A549 (cell line): ENCODE results near the gene HEATR5B. TPM values are rescaled to one million over a fixed set of nuclear protein-coding genes. Genes with fewer than 3 reads are reported as not detected.
A peak's percentile ranks its signal among the peaks of the same experiment; 100 is the strongest.
"Not testable (repeated sequence)": the region's sequence is repeated elsewhere in the genome, so short reads cannot be mapped to it uniquely, and the experiment has no call there.

Experiments used
- ATAC-seq, 2 experiments: fragments of 200-7000 bp in 1 of 2; fragments of >200 bp in 1 of 2; cut with Nextera tagmentation in 1 of 2; cut with Tn5 transposase in 1 of 2; 3 replicates each; pipeline versions ENCODE4 v1.8.0 to v1.9.1; 2018 to 2020; ENCODE audit warnings: mild to moderate bottlenecking in 1 of 2, moderate library complexity in 1 of 2
- CTCF ChIA-PET: fragments of 300-600 bp; sonication (Branson Sonifier 250); formaldehyde crosslinking; extraction: SDS; loops from one replicate; lab custom pipeline; 2021; ENCODE audit warnings: antibody characterized with exemption, inconsistent platforms; lab: Yijun Ruan, JAX
- POLR2A ChIA-PET: fragments of 350-600 bp; formaldehyde crosslinking; extraction: SDS; loops from one replicate; lab custom pipeline; 2021; ENCODE audit warnings: antibody characterized with exemption, inconsistent platforms; lab: Yijun Ruan, JAX
- DNase-seq, 2 experiments: peaks; one replicate each; pipeline versions ENCODE4 v3.0.0 to v3.0.0-alpha.2; 2011 to 2016; ENCODE audit warnings: low read depth in 1 of 2, low spot score in 1 of 2
- FAIRE-seq: peaks from 2 replicates; lab custom pipeline; 2011; peaks lifted over from hg19 to GRCh38; lab: Jason Lieb, UNC
- H3K27ac ChIP-seq, 2 experiments: fragments of >200 bp; sonication (Bioruptor Twin); formaldehyde crosslinking; 3 replicates each; pipeline ENCODE4 v1.5.1; 2016 to 2017
- H3K4me1 ChIP-seq: fragments of >200 bp; sonication (Bioruptor Twin); formaldehyde crosslinking; 3 replicates; pipeline ENCODE4 v1.6.1; 2016
- H3K4me2 ChIP-seq: fragments of >200 bp; sonication (Bioruptor Twin); formaldehyde crosslinking; 3 replicates; pipeline ENCODE4 v1.6.1; 2016
- H3K4me3 ChIP-seq: fragments of >200 bp; sonication (Bioruptor Twin); formaldehyde crosslinking; 3 replicates; pipeline ENCODE4 v1.5.1; 2016
- H3K9me3 ChIP-seq: fragments of >200 bp; sonication (Bioruptor Twin); formaldehyde crosslinking; 3 replicates; pipeline ENCODE4 v1.6.1; 2016
- CBX8 ChIP-seq: fragments of 200-600 bp; sonication (generic); IDR thresholded peaks from 2 replicates; pipeline ENCODE4 v1.6.1; 2016
- FOSL2 ChIP-seq, 2 experiments: fragments of 450-650 bp in 1 of 2; fragments of >200 bp in 1 of 2; sonication (Bioruptor Twin) in 1 of 2; formaldehyde crosslinking; IDR thresholded peaks; 2 replicates each; pipeline versions ENCODE4 v1.5.0 to v1.6.1; 2016 to 2020; ENCODE audit warnings: mild to moderate bottlenecking in 1 of 2, moderate library complexity in 1 of 2
- GATA3 ChIP-seq: IDR thresholded peaks from 2 replicates; pipeline ENCODE4 v1.6.1; 2012; ENCODE audit warnings: borderline replicate concordance
- HDAC2 ChIP-seq: fragments of 200-600 bp; sonication (generic); IDR thresholded peaks from 2 replicates; pipeline ENCODE4 v1.6.1; 2016
- HOXB13 ChIP-seq: fragments of 250-450 bp; sonication (Bioruptor Pico); IDR thresholded peaks from 2 replicates; pipeline ENCODE4 v1.5.0; 2020; ENCODE audit warnings: low read depth, mild to moderate bottlenecking, moderate library complexity
- JUNB ChIP-seq: fragments of >200 bp; sonication (Bioruptor Twin); formaldehyde crosslinking; IDR thresholded peaks from 2 replicates; pipeline ENCODE4 v1.6.1; 2016
- NFE2L2 ChIP-seq: fragments of 150-350 bp; conservative IDR thresholded peaks from 2 replicates; pipeline ENCODE4 v1.6.1; 2014; ENCODE audit warnings: low read length
- NR3C1 ChIP-seq: fragments of >200 bp; sonication (Bioruptor Twin); formaldehyde crosslinking; IDR thresholded peaks from 3 replicates; pipeline ENCODE4 v1.6.1; 2017
- PHF8 ChIP-seq: fragments of 200-600 bp; sonication (generic); IDR thresholded peaks from 2 replicates; pipeline ENCODE4 v1.6.1; 2016; ENCODE audit warnings: low read depth, mild to moderate bottlenecking, antibody characterized with exemption, moderate library complexity, borderline replicate concordance
- RAD21 ChIP-seq, 2 experiments: fragments of >200 bp in 1 of 2; sonication (Bioruptor Twin) in 1 of 2; formaldehyde crosslinking in 1 of 2; IDR thresholded peaks in 1 of 2; conservative IDR thresholded peaks in 1 of 2; 2 replicates in 1 of 2; 3 replicates in 1 of 2; pipeline ENCODE4 v1.6.1; 2012 to 2018; ENCODE audit warnings: inconsistent platforms in 1 of 2
- RCOR1 ChIP-seq: fragments of 150-350 bp; IDR thresholded peaks from 2 replicates; pipeline ENCODE4 v1.6.1; 2014; ENCODE audit warnings: antibody characterized with exemption, low read length, low read depth
- RFX5 ChIP-seq: fragments of 450-650 bp; IDR thresholded peaks from 2 replicates; pipeline ENCODE4 v1.7.1; 2014; ENCODE audit warnings: antibody characterized with exemption, mild to moderate bottlenecking, moderate library complexity
- SMC3 ChIP-seq: fragments of >200 bp; sonication (Bioruptor Twin); formaldehyde crosslinking; IDR thresholded peaks from 3 replicates; pipeline ENCODE4 v1.6.1; 2018; ENCODE audit warnings: inconsistent platforms
- SREBF2 ChIP-seq: fragments of 450-650 bp; IDR thresholded peaks from 2 replicates; pipeline ENCODE4 v1.6.1; 2014; ENCODE audit warnings: mild to moderate bottlenecking, moderate library complexity
- TFCP2L1 ChIP-seq: fragments of 250-450 bp; sonication (Bioruptor Pico); IDR thresholded peaks from 2 replicates; pipeline ENCODE4 v1.5.0; 2021; ENCODE audit warnings: mild to moderate bottlenecking
- TP53 ChIP-seq: fragments of 250-450 bp; sonication (Bioruptor Pico); IDR thresholded peaks from 2 replicates; pipeline ENCODE4 v1.5.0; 2021; ENCODE audit warnings: mild to moderate bottlenecking, moderate library complexity
- WGBS: methylation state at CpG from one replicate; pipeline ENCODE4 v1.1.6; 2017; ENCODE audit errors: missing lambda C conversion rate; 5-methylcytosine and 5-hydroxymethylcytosine counted together
- polyA plus RNA-seq, 4 experiments: library from polyadenylated mRNA; depleted of rRNA in 3 of 4; stranded (reverse); fragments of >200 nt; fragmentation: RNase III in 1 of 4; extraction: RNeasy Plus Mini Kit Qiagen cat#74134 plus additional on column Dnase treatment in 1 of 4; gene quantifications; 2 replicates in 3 of 4; 3 replicates in 1 of 4; pipeline ENCODE4 v1.2.3, GENCODE V29; 2011 to 2017
- TF ChIP-seq, protein P1 (sequence below): fragments of 200-600 bp; sonication (generic); IDR thresholded peaks from 2 replicates; pipeline ENCODE4 v1.6.1; 2016; ENCODE audit warnings: antibody characterized with exemption, mild to moderate bottlenecking, moderate library complexity
- TF ChIP-seq, protein P2 (sequence below): IDR thresholded peaks from 2 replicates; pipeline ENCODE4 v1.6.1; 2012; ENCODE audit warnings: low read depth, borderline replicate concordance
- TF ChIP-seq, protein P3 (sequence below): fragments of 250-450 bp; sonication (Bioruptor Pico); IDR thresholded peaks from 2 replicates; pipeline ENCODE4 v1.5.0; 2021; ENCODE audit warnings: mild to moderate bottlenecking, moderate library complexity, borderline replicate concordance

The HEATR5B gene
- polyA plus RNA-seq, 2 of the 4 experiments (the other 2 are of a cell fraction), result 8.4 to 26.1 TPM

DNA sequence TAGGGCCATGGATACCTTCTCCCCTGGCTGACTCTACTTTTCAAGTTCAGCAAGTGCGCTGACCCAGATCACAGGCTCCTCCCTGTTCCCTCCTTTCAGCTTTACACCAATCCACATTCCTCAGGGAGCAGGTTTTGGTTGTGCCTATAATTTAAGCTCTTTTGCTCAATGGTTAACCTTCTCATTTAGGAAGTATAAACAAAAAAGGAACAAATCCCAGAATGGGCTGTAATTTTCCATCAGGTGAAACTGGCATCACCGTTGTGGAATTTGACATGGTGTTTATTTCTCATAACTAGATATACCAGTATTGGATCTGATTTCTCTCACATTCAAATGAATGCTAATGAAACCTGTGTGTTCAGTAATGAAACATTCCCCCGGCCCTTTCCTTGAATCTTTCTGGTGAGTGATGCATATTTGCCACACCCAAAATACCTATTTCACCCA, 131.4 kb downstream of the HEATR5B start:
- CTCF ChIA-PET, result interaction anchor here (1.1 kb wide), 1 partner anchor 12 kb away, joined by 4 read pairs; no protein-coding TSS in a partner anchor
- no peak for ATAC-seq

DNA sequence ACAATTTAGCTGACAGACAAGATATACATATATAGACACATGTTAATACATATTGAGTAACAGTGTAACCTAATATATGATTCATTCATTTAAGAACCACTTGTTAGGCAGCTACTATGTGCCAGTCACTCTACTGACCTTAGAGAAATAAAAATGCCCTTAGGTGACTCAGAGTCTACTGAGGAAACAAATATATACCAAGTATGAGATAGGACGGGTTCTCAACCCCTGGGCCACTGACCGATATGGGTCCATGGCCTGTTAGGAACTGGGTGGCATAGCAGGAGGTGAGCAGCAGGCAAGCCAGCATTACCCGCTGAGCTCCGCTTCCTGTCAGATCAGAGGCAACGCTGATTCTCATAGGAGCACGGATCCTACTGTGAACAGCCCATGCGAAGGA, 132.6 kb downstream of the HEATR5B start:
- peaks cover 26% of the 10 kb centered on the region for H3K4me1 ChIP-seq
- ChIA-PET POLR2A (interaction anchor here (1.3 kb wide), 1 partner anchor 15 kb away, joined by 5 read pairs; the partner anchor contains the start of gene STRN), CTCF (no interaction called here)
- H3K4me2 ChIP-seq, result peak overlapping the region; percentile 50
- peak in 1 of 2 experiments; percentile 49 for DNase-seq
- peak overlapping the region in 1 of 2 experiments; percentile 48; a peak in 3 of 6 replicates for H3K27ac ChIP-seq
- TF ChIP-seq NFE2L2 (0 out of 2 replicates have a peak, but pooled peaks have one; percentile 4), RCOR1 (no peak), FOSL2 (IDR thresholded peaks at IDR 0.05) (0 out of 2 replicates have a peak, but pooled peaks have one; percentile 16), FOSL2 (CRISPR knock-in tag; IDR thresholded peaks at IDR 0.05) (peak; percentile 65), GATA3 (no peak), RAD21 (conservative IDR thresholded peaks at IDR 0.05 in 1 of 2, IDR thresholded peaks at IDR 0.05 in 1 of 2) (no peak), JUNB (peak; percentile 24; the same call in 1 of the 2 replicates), TP53 (no peak)
- TF ChIP-seq, all 56 proteins: peak for 3
- Histone ChIP-seq H3K9me3 (no peaks in the 10 kb centered on the region), H3K4me3 (no peak overlapping the region)
- FAIRE-seq (no peak), ATAC-seq (peak; percentile 87 to 93)
- WGBS, result 75% methylated on average over 7 of the region's 7 CpGs

More for the DNA sequence above, 131.4 kb downstream of the HEATR5B start:
- peaks cover 26% of the 10 kb centered on the region for H3K4me1 ChIP-seq
- TF ChIP-seq, protein P1, sequence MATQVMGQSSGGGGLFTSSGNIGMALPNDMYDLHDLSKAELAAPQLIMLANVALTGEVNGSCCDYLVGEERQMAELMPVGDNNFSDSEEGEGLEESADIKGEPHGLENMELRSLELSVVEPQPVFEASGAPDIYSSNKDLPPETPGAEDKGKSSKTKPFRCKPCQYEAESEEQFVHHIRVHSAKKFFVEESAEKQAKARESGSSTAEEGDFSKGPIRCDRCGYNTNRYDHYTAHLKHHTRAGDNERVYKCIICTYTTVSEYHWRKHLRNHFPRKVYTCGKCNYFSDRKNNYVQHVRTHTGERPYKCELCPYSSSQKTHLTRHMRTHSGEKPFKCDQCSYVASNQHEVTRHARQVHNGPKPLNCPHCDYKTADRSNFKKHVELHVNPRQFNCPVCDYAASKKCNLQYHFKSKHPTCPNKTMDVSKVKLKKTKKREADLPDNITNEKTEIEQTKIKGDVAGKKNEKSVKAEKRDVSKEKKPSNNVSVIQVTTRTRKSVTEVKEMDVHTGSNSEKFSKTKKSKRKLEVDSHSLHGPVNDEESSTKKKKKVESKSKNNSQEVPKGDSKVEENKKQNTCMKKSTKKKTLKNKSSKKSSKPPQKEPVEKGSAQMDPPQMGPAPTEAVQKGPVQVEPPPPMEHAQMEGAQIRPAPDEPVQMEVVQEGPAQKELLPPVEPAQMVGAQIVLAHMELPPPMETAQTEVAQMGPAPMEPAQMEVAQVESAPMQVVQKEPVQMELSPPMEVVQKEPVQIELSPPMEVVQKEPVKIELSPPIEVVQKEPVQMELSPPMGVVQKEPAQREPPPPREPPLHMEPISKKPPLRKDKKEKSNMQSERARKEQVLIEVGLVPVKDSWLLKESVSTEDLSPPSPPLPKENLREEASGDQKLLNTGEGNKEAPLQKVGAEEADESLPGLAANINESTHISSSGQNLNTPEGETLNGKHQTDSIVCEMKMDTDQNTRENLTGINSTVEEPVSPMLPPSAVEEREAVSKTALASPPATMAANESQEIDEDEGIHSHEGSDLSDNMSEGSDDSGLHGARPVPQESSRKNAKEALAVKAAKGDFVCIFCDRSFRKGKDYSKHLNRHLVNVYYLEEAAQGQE, result no peak
- TF ChIP-seq, all 56 proteins: peak for 0
- Histone ChIP-seq H3K27ac (no peak overlapping the region), H3K4me2 (no peak overlapping the region), H3K4me3 (no peak overlapping the region), H3K9me3 (no peaks in the 10 kb centered on the region)
- 88% methylated on average over 3 of the region's 3 CpGs for WGBS
- DNase-seq, result no peak
- POLR2A ChIA-PET, result no interaction called here
- FAIRE-seq, result no peak

DNA sequence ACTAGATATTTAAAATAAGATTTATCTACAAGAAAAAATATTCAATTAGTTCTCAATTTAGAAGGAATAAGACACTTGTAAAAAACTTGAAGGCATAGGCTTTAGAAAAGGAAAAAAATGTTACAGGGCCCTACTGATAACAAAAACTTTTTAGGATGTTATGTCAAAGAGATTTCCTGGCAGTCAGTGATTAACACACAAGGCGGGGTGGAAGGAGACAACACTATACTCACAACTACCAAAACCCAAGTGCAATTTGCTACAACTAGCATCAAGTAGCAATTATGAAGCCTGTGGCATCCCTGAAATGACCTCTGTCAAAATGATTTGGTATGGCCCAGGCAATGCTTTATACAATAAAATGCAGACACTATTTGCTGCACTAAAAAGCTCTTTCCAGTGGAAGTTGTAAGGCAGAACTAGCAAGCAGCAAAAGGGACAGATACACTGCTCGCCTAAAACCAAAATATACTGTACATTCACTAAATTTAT, 133.1 kb downstream of the HEATR5B start:
- ChIA-PET POLR2A (interaction anchor here (1.3 kb wide), 1 partner anchor 16 kb away, joined by 5 read pairs; the partner anchor contains the start of gene STRN), CTCF (no interaction called here)
- WGBS, result 91% methylated on average over 2 of the region's 2 CpGs
- Histone ChIP-seq H3K9me3 (no peaks in the 10 kb centered on the region), H3K4me3 (no peak overlapping the region), H3K27ac (0 out of 6 replicates have a peak overlapping the region, but pooled peaks of 1 of the 2 experiments have one; percentile 15), H3K4me1 (peaks cover 26% of the 10 kb centered on the region), H3K4me2 (peak overlapping the region; percentile 50)
- ATAC-seq, result no peak; a peak in 2 of 6 replicates
- no peak for DNase-seq
- no peak for TF ChIP-seq CBX8
- TF ChIP-seq GATA3, result no peak
- no peak for TF ChIP-seq SMC3
- TF ChIP-seq NR3C1, result no peak
- no peak for TF ChIP-seq TFCP2L1 (CRISPR knock-in tag)
- TF ChIP-seq, protein P2, sequence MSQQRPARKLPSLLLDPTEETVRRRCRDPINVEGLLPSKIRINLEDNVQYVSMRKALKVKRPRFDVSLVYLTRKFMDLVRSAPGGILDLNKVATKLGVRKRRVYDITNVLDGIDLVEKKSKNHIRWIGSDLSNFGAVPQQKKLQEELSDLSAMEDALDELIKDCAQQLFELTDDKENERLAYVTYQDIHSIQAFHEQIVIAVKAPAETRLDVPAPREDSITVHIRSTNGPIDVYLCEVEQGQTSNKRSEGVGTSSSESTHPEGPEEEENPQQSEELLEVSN, result no peak
- no peak for TF ChIP-seq RFX5
- no peak for FAIRE-seq

DNA sequence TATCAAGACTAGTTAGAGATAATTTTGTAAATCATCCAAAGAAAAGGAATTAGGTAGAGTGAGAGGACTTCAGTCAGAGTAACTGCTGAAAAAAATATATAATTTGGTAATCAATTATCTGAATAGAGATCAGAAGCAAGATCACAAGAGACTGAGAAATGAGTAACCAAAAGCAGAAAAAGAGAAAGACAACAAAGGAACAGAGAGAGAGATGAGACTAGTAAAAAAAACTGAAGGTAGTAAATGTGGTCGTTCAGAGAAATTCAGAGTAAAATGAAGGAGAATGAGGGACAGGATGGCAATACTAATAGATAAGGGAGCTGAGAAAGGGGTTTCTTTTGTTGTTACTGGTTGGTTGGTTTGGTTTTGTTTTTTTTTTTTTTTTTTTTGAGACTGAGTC, 134.3 kb downstream of the HEATR5B start:
- H3K4me1 ChIP-seq, result peaks cover 26% of the 10 kb centered on the region
- CTCF ChIA-PET, result interaction anchor here (0.6 to 0.7 kb wide), 2 partner anchors 51 to 651 kb away, joined by 3 to 4 read pairs; no protein-coding TSS in a partner anchor
- H3K9me3 ChIP-seq, result no peaks in the 10 kb centered on the region
- no peak for ATAC-seq
- POLR2A ChIA-PET, result no interaction called here
- H3K4me2 ChIP-seq, result no peak overlapping the region
- DNase-seq, result no peak
- TF ChIP-seq, protein P3, sequence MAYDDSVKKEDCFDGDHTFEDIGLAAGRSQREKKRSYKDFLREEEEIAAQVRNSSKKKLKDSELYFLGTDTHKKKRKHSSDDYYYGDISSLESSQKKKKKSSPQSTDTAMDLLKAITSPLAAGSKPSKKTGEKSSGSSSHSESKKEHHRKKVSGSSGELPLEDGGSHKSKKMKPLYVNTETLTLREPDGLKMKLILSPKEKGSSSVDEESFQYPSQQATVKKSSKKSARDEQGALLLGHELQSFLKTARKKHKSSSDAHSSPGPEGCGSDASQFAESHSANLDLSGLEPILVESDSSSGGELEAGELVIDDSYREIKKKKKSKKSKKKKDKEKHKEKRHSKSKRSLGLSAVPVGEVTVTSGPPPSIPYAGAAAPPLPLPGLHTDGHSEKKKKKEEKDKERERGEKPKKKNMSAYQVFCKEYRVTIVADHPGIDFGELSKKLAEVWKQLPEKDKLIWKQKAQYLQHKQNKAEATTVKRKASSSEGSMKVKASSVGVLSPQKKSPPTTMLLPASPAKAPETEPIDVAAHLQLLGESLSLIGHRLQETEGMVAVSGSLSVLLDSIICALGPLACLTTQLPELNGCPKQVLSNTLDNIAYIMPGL, result no peak
- TF ChIP-seq, protein P2, result no peak
- TF ChIP-seq HDAC2, result no peak
- TF ChIP-seq SREBF2, result no peak
- no peak for TF ChIP-seq HOXB13
- no peak for TF ChIP-seq RAD21 (conservative IDR thresholded peaks at IDR 0.05 in 1 of 2, IDR thresholded peaks at IDR 0.05 in 1 of 2)
- no peak for TF ChIP-seq PHF8
- no peak overlapping the region for H3K27ac ChIP-seq
- H3K4me3 ChIP-seq, result no peak overlapping the region
- 81% methylated on average over 1 of the region's 1 CpG for WGBS
- FAIRE-seq, result no peak

DNA sequence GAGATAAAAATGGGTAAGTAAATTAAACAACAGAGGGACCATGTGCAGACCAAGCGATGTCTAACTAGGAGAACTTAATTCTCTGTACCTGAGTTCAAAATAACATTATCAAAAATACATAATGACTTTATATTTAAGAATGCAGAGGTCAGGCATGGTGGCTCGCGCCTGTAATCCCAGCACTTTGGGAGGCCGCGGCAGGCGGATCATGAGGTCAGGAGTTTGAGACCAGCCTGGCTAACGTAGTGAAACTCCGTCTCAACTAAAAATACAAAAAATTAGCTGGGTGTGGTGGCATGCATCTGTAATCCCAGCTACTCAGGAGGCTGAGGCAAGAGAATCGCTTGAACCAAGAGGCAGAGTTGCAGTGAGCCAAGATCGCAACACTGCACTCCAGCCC, 138.9 kb downstream of the HEATR5B start:
- H3K4me3 ChIP-seq, H3K27ac ChIP-seq, H3K9me3 ChIP-seq, DNase-seq, H3K4me2 ChIP-seq, POLR2A ChIA-PET, ATAC-seq, H3K4me1 ChIP-seq, FAIRE-seq: not testable (repeated sequence)
- CTCF ChIA-PET, result interaction anchor here (0.6 kb wide), 1 partner anchor 175 kb away, joined by 5 read pairs; no protein-coding TSS in a partner anchor
- 96% methylated on average over 10 of the region's 10 CpGs for WGBS
